ENCODE data around the gene INPP5K. TPM values are rescaled to one million over a fixed set of nuclear protein-coding genes. Genes with fewer than 3 reads are reported as not detected.

Gene INPP5K
- total and polyA plus RNA-seq, 10 of the 15 experiments (the other 5 are each of a cell fraction or from before 2014, with no cell fraction given): 0.58 to 41.2 (median 23.3) TPM

GRCh38 chr17:1532836-1533602 is 16.6 kb upstream of the INPP5K start (continued):
- TF ChIP-seq ZNF592 (IDR thresholded peaks at IDR 0.05) (no peak), RAD21 (IDR thresholded peaks at IDR 0.05; ENCODE audit: insufficient read depth, low read depth, low read length) (peak; percentile 50), PKNOX1 (IDR thresholded peaks at IDR 0.05) (no peak), NFIC (IDR thresholded peaks at IDR 0.05; ENCODE audit: low read depth, low read length) (no peak), MYB (IDR thresholded peaks at IDR 0.05; ENCODE audit: borderline replicate concordance, low read depth, low read length) (no peak), CBX5 (IDR thresholded peaks at IDR 0.05; ENCODE audit: low read depth) (no peak)
